HG02884 (cell line): ENCODE data around the gene CDH5.

Experiments
- ATAC-seq: cut with Tn5 transposase; IDR thresholded peaks from one replicate; pipeline ENCODE4 v1.9.1; 2021; ENCODE audit warnings: mild to moderate bottlenecking, moderate library complexity; ENCODE audit not compliant: unreplicated experiment

Gene CDH5

GRCh38 chr16:66408163-66409048, 41.9 kb downstream of the CDH5 start:
- no peak for ATAC-seq

GRCh38 chr16:66409156-66409555, 42.7 kb downstream of the CDH5 start:
- ATAC-seq, result no peak

- ATAC-seq, result no peak
Observed at GRCh38 chr16:66412182-66412581, 45.7 kb downstream of the CDH5 start.

GRCh38 chr16:66414891-66415290, 48.4 kb downstream of the CDH5 start:
- ATAC-seq, result no peak

GRCh38 chr16:66416136-66416535, 49.6 kb downstream of the CDH5 start:
- ATAC-seq, result no peak

- no peak for ATAC-seq
Observed at GRCh38 chr16:66416939-66417700, 50.6 kb downstream of the CDH5 start.

GRCh38 chr16:66418165-66418962, 51.9 kb downstream of the CDH5 start:
- no peak for ATAC-seq

GRCh38 chr16:66419527-66419926, 53.0 kb downstream of the CDH5 start:
- no peak for ATAC-seq

GRCh38 chr16:66420396-66420795, 53.9 kb downstream of the CDH5 start:
- no peak for ATAC-seq

GRCh38 chr16:66421891-66422290, 55.4 kb downstream of the CDH5 start:
- ATAC-seq, result no peak

GRCh38 chr16:66422366-66422765, 55.9 kb downstream of the CDH5 start:
- no peak for ATAC-seq

- no peak for ATAC-seq
Observed at GRCh38 chr16:66423177-66423576, 56.7 kb downstream of the CDH5 start.

- no peak for ATAC-seq
Observed at GRCh38 chr16:66425651-66426050, 59.2 kb downstream of the CDH5 start.

GRCh38 chr16:66426112-66427035, 59.9 kb downstream of the CDH5 start:
- ATAC-seq, result no peak

GRCh38 chr16:66427036-66427860, 60.8 kb downstream of the CDH5 start, which contains the start of gene BEAN1:
Gene BEAN1 (plus strand): TSS chr16:66427295. CDS start chr16:66437677, 10,382 bp downstream.
- ATAC-seq, result no peak

GRCh38 chr16:66427871-66428681, 61.6 kb downstream of the CDH5 start:
- ATAC-seq, result no peak

- ATAC-seq, result no peak
Observed at GRCh38 chr16:66428682-66429251, 62.3 kb downstream of the CDH5 start.
